ENCODE results near the gene DNAH9. TPM values are rescaled to one million over a fixed set of nuclear protein-coding genes. Genes with fewer than 3 reads are reported as not detected.
A peak's percentile ranks its signal among the peaks of the same experiment; 100 is the strongest.

Gene DNAH9
- total and polyA plus RNA-seq, 12 donors: 0.06 to 0.10 TPM; not detected in 10

GRCh38 chr17:11805138-11805537 is 206.9 kb downstream of the DNAH9 start:
- Histone ChIP-seq H3K27ac (no peak overlapping the region), H3K27me3 (peaks cover 0 to 3% (median 0%) of the 10 kb centered on the region in 7 donors), H3K4me3 (no peak overlapping the region), H3K9me3 (no peaks in the 10 kb centered on the region), H3K36me3 (no peaks in the 10 kb centered on the region), H3K4me1 (no peaks in the 10 kb centered on the region)
- intact Hi-C loops (cut with DNase I): no loop called here
- DNase-seq (no peak), ATAC-seq (no peak)
- TF ChIP-seq CTCF (IDR thresholded peaks at IDR 0.05): no peak
- 82 to 89% methylated on average over 6 of the region's 6 CpGs for WGBS, 2 donors

GRCh38 chr17:11805952-11806351 is 207.7 kb downstream of the DNAH9 start:
- 97% methylated on average over 7 of the region's 7 CpGs for WGBS, 2 donors
- TF ChIP-seq CTCF (IDR thresholded peaks at IDR 0.05): no peak
- intact Hi-C loops (cut with DNase I): no loop called here
- Histone ChIP-seq H3K4me1 (no peaks in the 10 kb centered on the region), H3K27me3 (peaks cover 0 to 3% (median 0%) of the 10 kb centered on the region in 7 donors), H3K9me3 (no peaks in the 10 kb centered on the region), H3K36me3 (no peaks in the 10 kb centered on the region), H3K4me3 (no peak overlapping the region), H3K27ac (no peak overlapping the region)
- no peak for DNase-seq
- ATAC-seq: no peak

GRCh38 chr17:11807606-11808005 is 209.3 kb downstream of the DNAH9 start:
- H3K36me3 ChIP-seq: no peaks in the 10 kb centered on the region
- WGBS, 2 donors: 24 to 40% methylated on average over 7 of the region's 7 CpGs
- TF ChIP-seq CTCF (IDR thresholded peaks at IDR 0.05): no peak
- intact Hi-C loops (cut with DNase I): no loop called here
- peaks cover 0 to 3% (median 0%) of the 10 kb centered on the region in 7 donors for H3K27me3 ChIP-seq
- H3K4me1 ChIP-seq: peaks cover 0 to 3% (median 0%) of the 10 kb centered on the region in 9 donors
- H3K27ac ChIP-seq: no peak overlapping the region
- peak in 1 of 8 donors; percentile 65 for ATAC-seq
- no peak overlapping the region for H3K4me3 ChIP-seq
- no peak for DNase-seq
- H3K9me3 ChIP-seq: no peaks in the 10 kb centered on the region

GRCh38 chr17:11813278-11813677 is 215.0 kb downstream of the DNAH9 start:
- Histone ChIP-seq H3K27ac (no peak overlapping the region), H3K27me3 (peaks cover 0 to 3% (median 0%) of the 10 kb centered on the region in 7 donors), H3K4me1 (peaks cover 0 to 35% (median 13%) of the 10 kb centered on the region in 9 donors), H3K36me3 (no peaks in the 10 kb centered on the region), H3K9me3 (no peaks in the 10 kb centered on the region), H3K4me3 (no peak overlapping the region)
- intact Hi-C loops (cut with DNase I): loop anchor here in 2 of 10 donors (2.0 to 10.0 kb wide), 2 partner anchors 46 to 62 kb away; no protein-coding TSS in a partner anchor
- ATAC-seq (no peak), DNase-seq (no peak)
- WGBS, 2 donors: 77 to 84% methylated on average over 4 of the region's 4 CpGs
- TF ChIP-seq CTCF (IDR thresholded peaks at IDR 0.05): no peak
